RWPE1 (cell line): Measurements from ENCODE around the gene KRTAP9-6.
"Not testable (repeated sequence)": the region's sequence is repeated elsewhere in the genome, so short reads cannot be mapped to it uniquely, and the experiment has no call there.

Experiments used
- CTCF ChIA-PET: fragments of 350-600 bp; sonication (Branson Sonifier 250); formaldehyde crosslinking; extraction: SDS; loops from one replicate; lab custom pipeline; 2021; lab: Yijun Ruan, JAX
- POLR2A ChIA-PET: fragments of 400-600 bp; formaldehyde crosslinking; extraction: SDS; loops from one replicate; lab custom pipeline; 2020; ENCODE audit warnings: antibody characterized with exemption; ENCODE audit not compliant: low non-redundant PET; lab: Yijun Ruan, JAX
- DNase-seq: peaks from one replicate; pipeline ENCODE4 v3.0.0; 2012; ENCODE audit warnings: low spot score
- H3K27ac ChIP-seq: fragments of 450-650 bp; 2 replicates; pipeline ENCODE4 v1.5.1; 2017
- TF ChIP-seq, protein P1 (sequence below): fragments of 450-650 bp; conservative IDR thresholded peaks from 2 replicates; pipeline ENCODE4 v1.5.1; 2017; ENCODE audit warnings: low read depth, mild to moderate bottlenecking

The KRTAP9-6 gene

GRCh38 chr17:41263212-41263611 lies 2.0 kb upstream of the KRTAP9-6 start:
- H3K27ac ChIP-seq, result no peak overlapping the region
- DNase-seq, result no peak
- POLR2A ChIA-PET, result no interaction called here
- TF ChIP-seq, protein P1, sequence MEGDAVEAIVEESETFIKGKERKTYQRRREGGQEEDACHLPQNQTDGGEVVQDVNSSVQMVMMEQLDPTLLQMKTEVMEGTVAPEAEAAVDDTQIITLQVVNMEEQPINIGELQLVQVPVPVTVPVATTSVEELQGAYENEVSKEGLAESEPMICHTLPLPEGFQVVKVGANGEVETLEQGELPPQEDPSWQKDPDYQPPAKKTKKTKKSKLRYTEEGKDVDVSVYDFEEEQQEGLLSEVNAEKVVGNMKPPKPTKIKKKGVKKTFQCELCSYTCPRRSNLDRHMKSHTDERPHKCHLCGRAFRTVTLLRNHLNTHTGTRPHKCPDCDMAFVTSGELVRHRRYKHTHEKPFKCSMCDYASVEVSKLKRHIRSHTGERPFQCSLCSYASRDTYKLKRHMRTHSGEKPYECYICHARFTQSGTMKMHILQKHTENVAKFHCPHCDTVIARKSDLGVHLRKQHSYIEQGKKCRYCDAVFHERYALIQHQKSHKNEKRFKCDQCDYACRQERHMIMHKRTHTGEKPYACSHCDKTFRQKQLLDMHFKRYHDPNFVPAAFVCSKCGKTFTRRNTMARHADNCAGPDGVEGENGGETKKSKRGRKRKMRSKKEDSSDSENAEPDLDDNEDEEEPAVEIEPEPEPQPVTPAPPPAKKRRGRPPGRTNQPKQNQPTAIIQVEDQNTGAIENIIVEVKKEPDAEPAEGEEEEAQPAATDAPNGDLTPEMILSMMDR, result no peak
- CTCF ChIA-PET, result no interaction called here

DNA sequence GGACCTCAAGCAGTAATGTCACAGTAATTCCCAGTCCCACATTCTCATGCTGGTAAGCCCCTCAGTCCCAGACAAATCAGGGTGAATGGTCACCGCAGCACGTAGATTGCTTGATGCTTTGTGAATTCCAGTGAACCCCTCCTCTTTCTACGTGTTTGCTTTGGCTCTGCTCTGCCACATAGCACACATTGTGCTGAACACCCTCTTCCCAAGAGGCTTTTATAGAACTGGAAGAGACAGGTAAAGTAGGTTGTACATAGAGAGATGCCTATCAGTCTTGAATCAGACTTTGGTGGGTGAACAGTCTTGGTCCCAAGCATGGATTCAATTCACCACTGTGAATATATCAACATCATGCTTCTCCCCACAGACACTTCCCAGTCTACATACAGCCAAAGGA lies 579 bp upstream of the KRTAP9-6 start:
- ChIA-PET POLR2A (no interaction called here), CTCF (no interaction called here)
- TF ChIP-seq, protein P1, result no peak
- DNase-seq, result no peak
- H3K27ac ChIP-seq, result no peak overlapping the region

DNA sequence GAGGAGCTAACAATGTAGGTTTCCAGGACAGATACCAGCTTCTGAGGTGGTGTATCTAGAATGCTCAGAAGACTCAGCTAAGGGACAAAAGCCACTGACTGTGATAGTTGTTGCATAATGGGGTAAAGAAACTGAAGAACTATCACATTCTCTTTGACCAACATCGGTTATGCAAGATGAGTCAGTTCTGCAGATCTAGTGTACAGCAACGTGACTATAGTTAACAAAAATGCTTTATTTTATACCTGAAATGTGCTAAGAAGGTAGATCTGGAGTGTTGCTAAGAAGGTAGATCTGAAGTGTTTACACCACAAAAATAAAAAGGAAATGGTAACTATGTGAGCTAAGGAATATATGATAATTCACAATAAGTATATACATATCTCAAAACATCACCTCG lies 2.5 kb downstream of the KRTAP9-6 start:
- no peak for DNase-seq
- ChIA-PET CTCF (no interaction called here), POLR2A (no interaction called here)
- H3K27ac ChIP-seq, result no peak overlapping the region
- TF ChIP-seq, protein P1, result no peak

DNA sequence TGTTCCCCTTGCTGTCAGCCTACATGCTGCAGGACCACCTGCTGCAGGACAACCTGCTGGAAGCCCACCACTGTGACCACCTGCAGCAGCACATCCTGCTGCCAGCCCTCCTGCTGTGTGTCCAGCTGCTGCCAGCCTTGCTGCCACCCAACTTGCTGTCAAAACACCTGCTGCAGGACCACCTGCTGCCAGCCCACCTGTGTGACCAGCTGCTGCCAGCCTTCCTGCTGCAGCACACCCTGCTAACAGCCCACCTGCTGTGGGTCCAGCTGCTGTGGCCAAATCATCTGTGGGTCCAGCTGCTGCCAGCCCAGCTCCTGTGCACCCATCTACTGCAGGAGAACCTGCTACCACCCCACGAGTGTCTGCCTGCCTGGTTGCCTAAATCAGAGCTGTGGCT lies 6.1 kb downstream of the KRTAP9-6 start:
- DNase-seq, POLR2A ChIA-PET, CTCF ChIA-PET, H3K27ac ChIP-seq: not testable (repeated sequence)

- DNase-seq, result no peak
- TF ChIP-seq, protein P1, result no peak
- H3K27ac ChIP-seq, result no peak overlapping the region
- ChIA-PET POLR2A (no interaction called here), CTCF (no interaction called here)
These were observed 6.7 kb downstream of the KRTAP9-6 start for GRCh38 chr17:41271858-41272257.

DNA sequence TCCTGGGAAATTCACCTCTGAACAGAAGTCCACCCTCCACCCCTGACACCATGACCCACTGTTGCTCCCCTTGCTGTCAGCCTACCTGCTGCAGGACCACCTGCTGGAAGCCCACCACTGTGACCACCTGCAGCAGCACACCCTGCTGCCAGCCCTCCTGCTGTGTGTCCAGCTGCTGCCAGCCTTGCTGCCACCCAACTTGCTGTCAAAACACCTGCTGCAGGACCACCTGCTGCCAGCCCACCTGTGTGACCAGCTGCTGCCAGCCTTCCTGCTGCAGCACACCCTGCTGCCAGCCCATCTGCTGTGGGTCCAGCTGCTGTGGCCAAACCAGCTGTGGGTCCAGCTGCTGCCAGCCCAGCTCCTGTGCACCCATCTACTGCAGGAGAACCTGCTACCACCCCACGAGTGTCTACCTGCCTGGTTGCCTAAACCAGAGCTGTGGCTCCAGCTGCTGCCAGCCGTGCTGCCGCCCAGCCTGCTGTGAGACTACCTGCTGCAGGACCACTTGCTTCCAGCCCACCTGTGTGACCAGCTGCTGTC lies 10.5 kb downstream of the KRTAP9-6 start, which contains the start of gene KRTAP9-7:
KRTAP9-7 (plus strand) TSS at position 51 of the 543 bp plus-strand sequence; CDS start at position 51, 0 bp downstream.
- H3K27ac ChIP-seq, CTCF ChIA-PET, DNase-seq: not testable (repeated sequence)
- POLR2A ChIA-PET, result interaction anchor here (0.6 kb wide), 1 partner anchor 1825 kb away, joined by 4 read pairs; the partner anchor contains the start of gene MED1

DNA sequence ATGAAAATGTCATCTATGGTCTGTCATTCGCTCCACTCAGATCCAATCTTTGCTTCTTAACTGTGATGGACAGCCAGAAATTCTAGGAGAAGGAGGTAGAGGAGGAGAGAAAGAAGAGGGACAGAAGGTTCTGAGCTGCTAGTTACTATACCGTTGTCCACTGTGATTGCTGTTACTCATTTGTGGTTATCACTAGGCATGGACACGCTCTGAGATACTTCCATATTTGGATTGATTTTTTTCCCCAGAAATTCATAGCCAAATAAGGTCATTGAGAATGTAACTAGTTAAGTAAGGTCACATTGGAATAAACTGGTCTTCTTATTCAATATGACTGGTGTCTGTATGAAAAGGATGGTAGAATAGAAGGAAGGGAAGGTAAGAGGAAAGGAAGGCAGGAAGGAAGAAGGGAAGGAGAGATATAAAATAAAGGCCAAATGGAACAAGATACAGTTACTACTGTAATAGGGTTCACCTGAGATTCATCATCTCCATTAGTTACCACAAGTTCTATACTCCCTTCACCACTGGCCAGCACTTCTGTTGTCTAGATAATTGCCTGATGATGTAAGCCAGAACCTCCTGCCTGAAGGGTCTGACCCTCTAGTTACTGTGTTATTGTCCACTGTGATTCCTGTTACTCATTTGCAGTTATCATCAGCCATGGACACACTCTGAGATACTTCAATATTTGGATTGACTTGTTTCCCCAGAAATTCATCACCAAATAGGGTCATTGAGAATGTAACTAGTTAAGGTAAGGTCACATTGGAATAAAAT lies 13.2 kb downstream of the KRTAP9-6 start:
- DNase-seq, result no peak
- H3K27ac ChIP-seq, result no peak overlapping the region
- ChIA-PET CTCF (interaction anchor here (0.6 kb wide), 1 partner anchor 23 kb away, joined by 5 read pairs; no protein-coding TSS in a partner anchor), POLR2A (no interaction called here)
- TF ChIP-seq, protein P1, result no peak
